ENCODE data around the gene VARS2. TPM values are rescaled to one million over a fixed set of nuclear protein-coding genes. Genes with fewer than 3 reads are reported as not detected.

The VARS2 gene
- total and polyA plus RNA-seq, 2 donors (not counting 1 experiment from before 2014, with no cell fraction given): 27.1 to 41.6 TPM

GRCh38 chr6:30896541-30896940 is 17.5 kb upstream of the VARS2 start:
- Mint-ChIP-seq H3K9me3 (ENCODE audit: insufficient read depth) (no peaks in the 10 kb centered on the region), H3K27ac (no peak overlapping the region), H3K27me3 (no peaks in the 10 kb centered on the region), H3K4me1 (peaks cover 2% of the 10 kb centered on the region), H3K4me3 (no peak overlapping the region)
- CTCF ChIA-PET: interaction anchor here (0.8 kb wide), 1 partner anchor 186 kb away, joined by 4 read pairs; no protein-coding TSS in a partner anchor
- H3K9ac ChIP-seq (ENCODE audit: low read length): no peak overlapping the region
- DNase-seq: no peak
- H3K9me3 ChIP-seq (ENCODE audit: control extremely low read depth in 1 of 3, control insufficient read depth in 2 of 3, insufficient read depth in 1 of 3, low read length in 2 of 3): no peaks in the 10 kb centered on the region
- H3K27ac ChIP-seq (ENCODE audit: low read length in 2 of 2): no peak overlapping the region
- 100% methylated on average over 7 of the region's 13 CpGs for WGBS (ENCODE audit: insufficient coverage)
- H4K20me1 ChIP-seq (ENCODE audit: control insufficient read depth, insufficient read depth, low read length, poor library complexity, severe bottlenecking): peaks cover 24% of the 10 kb centered on the region
- no peak overlapping the region for H2AFZ ChIP-seq (ENCODE audit: insufficient read depth, low read depth, low read length, poor library complexity, severe bottlenecking)
- ATAC-seq (ENCODE audit: low read depth): no peak
- H3K4me3 ChIP-seq (ENCODE audit: control extremely low read depth in 1 of 5, extremely low read depth in 1 of 5, insufficient read depth in 1 of 5, low read depth in 2 of 5, low read length in 4 of 5): no peak overlapping the region
- POLR2A ChIA-PET: no interaction called here
- H3K36me3 ChIP-seq (replicated peaks in 1 of 2; ENCODE audit: control extremely low read depth in 1 of 2, control insufficient read depth in 1 of 2, extremely low read depth in 1 of 2, insufficient read depth in 2 of 2, low read length in 1 of 2): peaks cover 0 to 62% of the 10 kb centered on the region in 2 experiments
- intact Hi-C loops (cut with micrococcal nuclease): no loop called here
- no peaks in the 10 kb centered on the region for H3K27me3 ChIP-seq (replicated peaks in 1 of 4; ENCODE audit: control extremely low read depth in 1 of 4, control insufficient read depth in 3 of 4, insufficient read depth in 4 of 4, low read length in 3 of 4)
- H3K79me2 ChIP-seq (ENCODE audit: control insufficient read depth, insufficient read depth, low read length): peaks cover 7% of the 10 kb centered on the region
- H3K4me1 ChIP-seq (ENCODE audit: control insufficient read depth in 2 of 2, insufficient read depth in 2 of 2, low read length in 2 of 2): no peaks in the 10 kb centered on the region
- no peak overlapping the region for H3K4me2 ChIP-seq (replicated peaks; ENCODE audit: low read depth, low read length, poor library complexity, severe bottlenecking)
- TF ChIP-seq EZH2 (IDR thresholded peaks at IDR 0.05; ENCODE audit: borderline replicate concordance, insufficient read depth, low read depth, low read length, poor library complexity, severe bottlenecking): no peak
- TF ChIP-seq, protein P1, sequence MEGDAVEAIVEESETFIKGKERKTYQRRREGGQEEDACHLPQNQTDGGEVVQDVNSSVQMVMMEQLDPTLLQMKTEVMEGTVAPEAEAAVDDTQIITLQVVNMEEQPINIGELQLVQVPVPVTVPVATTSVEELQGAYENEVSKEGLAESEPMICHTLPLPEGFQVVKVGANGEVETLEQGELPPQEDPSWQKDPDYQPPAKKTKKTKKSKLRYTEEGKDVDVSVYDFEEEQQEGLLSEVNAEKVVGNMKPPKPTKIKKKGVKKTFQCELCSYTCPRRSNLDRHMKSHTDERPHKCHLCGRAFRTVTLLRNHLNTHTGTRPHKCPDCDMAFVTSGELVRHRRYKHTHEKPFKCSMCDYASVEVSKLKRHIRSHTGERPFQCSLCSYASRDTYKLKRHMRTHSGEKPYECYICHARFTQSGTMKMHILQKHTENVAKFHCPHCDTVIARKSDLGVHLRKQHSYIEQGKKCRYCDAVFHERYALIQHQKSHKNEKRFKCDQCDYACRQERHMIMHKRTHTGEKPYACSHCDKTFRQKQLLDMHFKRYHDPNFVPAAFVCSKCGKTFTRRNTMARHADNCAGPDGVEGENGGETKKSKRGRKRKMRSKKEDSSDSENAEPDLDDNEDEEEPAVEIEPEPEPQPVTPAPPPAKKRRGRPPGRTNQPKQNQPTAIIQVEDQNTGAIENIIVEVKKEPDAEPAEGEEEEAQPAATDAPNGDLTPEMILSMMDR (IDR thresholded peaks at IDR 0.05): no peak

DNA sequence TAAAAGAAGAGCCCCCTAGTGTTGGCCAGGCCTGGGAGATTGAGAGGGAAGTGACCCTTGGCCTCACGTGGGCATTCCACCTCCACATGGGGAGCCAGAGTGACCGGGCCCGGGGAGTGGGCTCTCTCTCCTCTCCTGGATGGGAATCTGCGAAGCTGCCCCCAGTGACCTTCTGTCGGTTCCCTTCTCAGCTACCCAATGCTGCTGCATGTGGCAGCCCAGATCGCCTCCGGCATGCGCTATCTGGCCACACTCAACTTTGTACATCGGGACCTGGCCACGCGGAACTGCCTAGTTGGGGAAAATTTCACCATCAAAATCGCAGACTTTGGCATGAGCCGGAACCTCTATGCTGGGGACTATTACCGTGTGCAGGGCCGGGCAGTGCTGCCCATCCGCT is 16.2 kb upstream of the VARS2 start:
- no peaks in the 10 kb centered on the region for H3K79me2 ChIP-seq (ENCODE audit: control insufficient read depth, insufficient read depth, low read length)
- H3K4me3 ChIP-seq (ENCODE audit: control extremely low read depth in 1 of 5, extremely low read depth in 1 of 5, insufficient read depth in 1 of 5, low read depth in 2 of 5, low read length in 4 of 5): no peak overlapping the region
- TF ChIP-seq, protein P1 (IDR thresholded peaks at IDR 0.05): no peak
- no peak for TF ChIP-seq EZH2 (IDR thresholded peaks at IDR 0.05; ENCODE audit: borderline replicate concordance, insufficient read depth, low read depth, low read length, poor library complexity, severe bottlenecking)
- H3K9me3 ChIP-seq (ENCODE audit: control extremely low read depth in 1 of 3, control insufficient read depth in 2 of 3, insufficient read depth in 1 of 3, low read length in 2 of 3): no peaks in the 10 kb centered on the region
- no peak overlapping the region for H3K27ac Mint-ChIP-seq
- H3K36me3 ChIP-seq (replicated peaks in 1 of 2; ENCODE audit: control extremely low read depth in 1 of 2, control insufficient read depth in 1 of 2, extremely low read depth in 1 of 2, insufficient read depth in 2 of 2, low read length in 1 of 2): peaks cover 0 to 50% of the 10 kb centered on the region in 2 experiments
- H2AFZ ChIP-seq (ENCODE audit: insufficient read depth, low read depth, low read length, poor library complexity, severe bottlenecking): no peak overlapping the region
- no peaks in the 10 kb centered on the region for H3K27me3 ChIP-seq (replicated peaks in 1 of 4; ENCODE audit: control extremely low read depth in 1 of 4, control insufficient read depth in 3 of 4, insufficient read depth in 4 of 4, low read length in 3 of 4)
- peaks cover 11% of the 10 kb centered on the region for H3K4me1 Mint-ChIP-seq
- no peak overlapping the region for H3K9ac ChIP-seq (ENCODE audit: low read length)
- POLR2A ChIA-PET: no interaction called here
- no peak overlapping the region for H3K4me2 ChIP-seq (replicated peaks; ENCODE audit: low read depth, low read length, poor library complexity, severe bottlenecking)
- H3K9me3 Mint-ChIP-seq (ENCODE audit: insufficient read depth): no peaks in the 10 kb centered on the region
- CTCF ChIA-PET: no interaction called here
- intact Hi-C loops (cut with micrococcal nuclease): no loop called here
- DNase-seq (no peak), ATAC-seq (ENCODE audit: low read depth) (no peak)
- no peak overlapping the region for H3K4me3 Mint-ChIP-seq
- 93% methylated on average over 16 of the region's 16 CpGs for WGBS (ENCODE audit: insufficient coverage)
- H3K4me1 ChIP-seq (ENCODE audit: control insufficient read depth in 2 of 2, insufficient read depth in 2 of 2, low read length in 2 of 2): peaks cover 8% of the 10 kb centered on the region in 2 donors
- H3K27ac ChIP-seq (ENCODE audit: low read length in 2 of 2): no peak overlapping the region
- H3K27me3 Mint-ChIP-seq: no peaks in the 10 kb centered on the region
- peaks cover 12% of the 10 kb centered on the region for H4K20me1 ChIP-seq (ENCODE audit: control insufficient read depth, insufficient read depth, low read length, poor library complexity, severe bottlenecking)

All from B cell (primary cell).